Osteocyte (in vitro differentiated cells): Measurements from ENCODE around the gene TMEM258. TPM values are rescaled to one million over a fixed set of nuclear protein-coding genes. Genes with fewer than 3 reads are reported as not detected.

ENCODE experiments used
- DNase-seq: peaks from one replicate; pipeline ENCODE4 v3.0.0; 2021; ENCODE audit warnings: mixed read lengths; ENCODE audit not compliant: unreplicated experiment; ENCODE audit errors: extremely low spot score
- H3K27ac Mint-ChIP-seq: one replicate; pipeline ENCODE4 v1.8.0; 2021; ENCODE audit warnings: mild to moderate bottlenecking, mixed read lengths; ENCODE audit not compliant: unreplicated experiment
- H3K27me3 Mint-ChIP-seq: one replicate; pipeline ENCODE4 v1.8.0; 2021; ENCODE audit warnings: mixed read lengths; ENCODE audit not compliant: unreplicated experiment
- H3K36me3 Mint-ChIP-seq: one replicate; pipeline ENCODE4 v1.8.0; 2021; ENCODE audit warnings: mixed read lengths; ENCODE audit not compliant: unreplicated experiment
- H3K4me1 Mint-ChIP-seq: one replicate; pipeline ENCODE4 v1.8.0; 2021; ENCODE audit warnings: mixed read lengths; ENCODE audit not compliant: unreplicated experiment
- H3K4me3 Mint-ChIP-seq: one replicate; pipeline ENCODE4 v1.8.0; 2021; ENCODE audit warnings: mild to moderate bottlenecking, moderate library complexity, mixed read lengths; ENCODE audit not compliant: unreplicated experiment
- H3K9me3 Mint-ChIP-seq: one replicate; pipeline ENCODE4 v1.8.0; 2021; ENCODE audit warnings: mixed read lengths; ENCODE audit not compliant: unreplicated experiment
- CTCF ChIP-seq: fragments of 200-600 bp; sonication (generic); IDR thresholded peaks from 2 replicates; pipeline ENCODE4 v1.5.0; 2021; ENCODE audit warnings: antibody characterized with exemption, mild to moderate bottlenecking, moderate library complexity
- total RNA-seq: library from RNA; stranded (reverse); gene quantifications from 2 replicates; pipeline ENCODE4 v1.2.1, GENCODE V29; 2021

Gene TMEM258
- total RNA-seq, 1 donor from 2014 or later: 137 TPM

DNA sequence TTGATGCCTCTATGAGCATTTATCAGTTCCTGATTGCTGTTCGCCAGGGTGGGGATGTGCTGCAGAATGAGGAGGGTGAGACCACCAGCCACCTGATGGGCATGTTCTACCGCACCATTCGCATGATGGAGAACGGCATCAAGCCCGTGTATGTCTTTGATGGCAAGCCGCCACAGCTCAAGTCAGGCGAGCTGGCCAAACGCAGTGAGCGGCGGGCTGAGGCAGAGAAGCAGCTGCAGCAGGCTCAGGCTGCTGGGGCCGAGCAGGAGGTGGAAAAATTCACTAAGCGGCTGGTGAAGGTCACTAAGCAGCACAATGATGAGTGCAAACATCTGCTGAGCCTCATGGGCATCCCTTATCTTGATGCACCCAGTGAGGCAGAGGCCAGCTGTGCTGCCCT, 3.1 kb upstream of the TMEM258 start:
- DNase-seq: no peak
- TF ChIP-seq CTCF: no peak
- no peak overlapping the region for H3K27ac Mint-ChIP-seq
- peaks cover 27% of the 10 kb centered on the region for H3K4me1 Mint-ChIP-seq
- H3K9me3 Mint-ChIP-seq: no peaks in the 10 kb centered on the region
- no peak overlapping the region for H3K4me3 Mint-ChIP-seq
- peaks cover 2% of the 10 kb centered on the region for H3K36me3 Mint-ChIP-seq
- no peaks in the 10 kb centered on the region for H3K27me3 Mint-ChIP-seq

GRCh38 chr11:61794579-61794978, 2.2 kb upstream of the TMEM258 start:
- no peak overlapping the region for H3K27ac Mint-ChIP-seq

GRCh38 chr11:61793829-61794204, 1.4 kb upstream of the TMEM258 start:
- peaks cover 27% of the 10 kb centered on the region for H3K4me1 Mint-ChIP-seq
- TF ChIP-seq CTCF: no peak
- H3K27ac Mint-ChIP-seq: peak overlapping the region; percentile 99
- no peak for DNase-seq
- H3K27me3 Mint-ChIP-seq: no peaks in the 10 kb centered on the region
- H3K4me3 Mint-ChIP-seq: peak overlapping the region; percentile 92
- H3K9me3 Mint-ChIP-seq: no peaks in the 10 kb centered on the region
- peaks cover 6% of the 10 kb centered on the region for H3K36me3 Mint-ChIP-seq

More at GRCh38 chr11:61794579-61794978, 2.2 kb upstream of the TMEM258 start:
- no peak for DNase-seq
- Mint-ChIP-seq H3K9me3 (no peaks in the 10 kb centered on the region), H3K27me3 (no peaks in the 10 kb centered on the region), H3K4me3 (no peak overlapping the region), H3K36me3 (peaks cover 5% of the 10 kb centered on the region), H3K4me1 (peaks cover 27% of the 10 kb centered on the region)
- no peak for TF ChIP-seq CTCF

- H3K9me3 Mint-ChIP-seq: no peaks in the 10 kb centered on the region
- DNase-seq: no peak
- H3K4me3 Mint-ChIP-seq: peak overlapping the region; percentile 92
- H3K27ac Mint-ChIP-seq: peak overlapping the region; percentile 99
- TF ChIP-seq CTCF: no peak
- no peaks in the 10 kb centered on the region for H3K27me3 Mint-ChIP-seq
- H3K36me3 Mint-ChIP-seq: peaks cover 9% of the 10 kb centered on the region
- peaks cover 27% of the 10 kb centered on the region for H3K4me1 Mint-ChIP-seq
Observed at GRCh38 chr11:61793083-61793828, 857 bp upstream of the TMEM258 start.

DNA sequence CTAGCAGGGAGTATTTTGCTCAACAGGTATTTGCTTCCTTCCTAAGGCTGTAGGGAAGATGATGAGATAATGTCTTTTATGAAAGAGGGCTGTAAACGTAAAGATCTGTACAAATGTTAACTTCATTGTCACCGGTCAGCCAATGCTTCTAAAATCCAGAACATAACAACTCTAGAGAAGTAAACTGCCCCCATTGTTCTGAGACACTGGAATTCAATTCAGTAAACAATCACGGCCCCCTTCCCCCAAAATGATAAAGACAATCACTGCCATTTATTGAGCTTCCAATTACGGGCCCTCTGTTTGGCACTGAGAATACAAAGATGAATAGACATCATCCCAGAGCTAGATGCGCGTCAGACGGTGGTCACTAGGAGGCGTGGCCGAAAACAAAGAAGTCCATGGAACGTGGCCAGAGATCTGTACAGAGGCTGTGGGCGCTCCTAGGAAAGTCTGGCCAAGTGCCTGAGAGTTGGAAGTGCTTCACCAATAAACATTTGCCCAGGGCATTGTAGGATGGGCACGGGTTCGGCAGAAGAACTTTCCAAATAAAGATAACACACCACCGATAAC, 576 bp downstream of the TMEM258 start:
- Mint-ChIP-seq H3K36me3 (peaks cover 9% of the 10 kb centered on the region), H3K4me3 (peak overlapping the region; percentile 92), H3K27ac (peak overlapping the region; percentile 99), H3K9me3 (no peaks in the 10 kb centered on the region), H3K27me3 (no peaks in the 10 kb centered on the region), H3K4me1 (peaks cover 16% of the 10 kb centered on the region)
- peak; percentile 10 for TF ChIP-seq CTCF
- DNase-seq: no peak
